ENCODE measurements around the gene EP400.

GRCh38 chr12:132020292-132020691 is 70.5 kb downstream of the EP400 start:
- TF ChIP-seq ZNF274 (IDR thresholded peaks at IDR 0.05; ENCODE audit: borderline replicate concordance, extremely low read depth, low read length): no peak
- TF ChIP-seq CREB1 (IDR thresholded peaks at IDR 0.05): no peak
- TF ChIP-seq TBP (IDR thresholded peaks at IDR 0.05; ENCODE audit: low read depth, low read length): no peak
- TF ChIP-seq NRF1 (IDR thresholded peaks at IDR 0.05; ENCODE audit: low read depth, low read length): no peak
- no peak for TF ChIP-seq RNF2 (IDR thresholded peaks at IDR 0.05; ENCODE audit: borderline replicate concordance, low read depth, low read length, missing control alignments, poor library complexity, severe bottlenecking)
- TF ChIP-seq CTCF (IDR thresholded peaks at IDR 0.05; ENCODE audit: control extremely low read depth in 1 of 3, insufficient read depth in 1 of 3, low read depth in 1 of 3, low read length in 3 of 3): no peak
- TF ChIP-seq SRF (IDR thresholded peaks at IDR 0.05; ENCODE audit: low read depth, low read length): no peak
- no peak for TF ChIP-seq POLR2A (IDR thresholded peaks at IDR 0.05; ENCODE audit: control extremely low read depth in 1 of 2, low read depth in 2 of 2, low read length in 2 of 2)
- TF ChIP-seq SIN3A (conservative IDR thresholded peaks at IDR 0.05 in 1 of 2, IDR thresholded peaks at IDR 0.05 in 1 of 2; ENCODE audit: low read depth in 1 of 2, low read length in 2 of 2): no peak
- no peak for TF ChIP-seq CBX8 (IDR thresholded peaks at IDR 0.05; ENCODE audit: borderline replicate concordance, low read depth, low read length)

Measured in H1 (cell line).